Measurements from ENCODE around the gene CENPX.

Gene CENPX

GRCh38 chr17:82029990-82030469 is 7.4 kb upstream of the CENPX start:
- TF ChIP-seq ISL1 (CRISPR knock-in tag; IDR thresholded peaks at IDR 0.05) (no peak), CSDC2 (CRISPR knock-in tag; IDR thresholded peaks at IDR 0.05) (no peak), TOX (CRISPR knock-in tag; IDR thresholded peaks at IDR 0.05; ENCODE audit: borderline replicate concordance) (no peak), CSRNP3 (CRISPR knock-in tag; IDR thresholded peaks at IDR 0.05) (no peak), CREB5 (CRISPR knock-in tag; IDR thresholded peaks at IDR 0.05; ENCODE audit: low read depth) (no peak), ZNF70 (CRISPR knock-in tag; IDR thresholded peaks at IDR 0.05) (no peak), PPARA (CRISPR knock-in tag; IDR thresholded peaks at IDR 0.05; ENCODE audit: borderline replicate concordance) (no peak), BACH2 (CRISPR knock-in tag; IDR thresholded peaks at IDR 0.05; ENCODE audit: borderline replicate concordance) (no peak)
- ATAC-seq, result peak; percentile 20

- no peak for ATAC-seq
- TF ChIP-seq TOX (CRISPR knock-in tag; IDR thresholded peaks at IDR 0.05; ENCODE audit: borderline replicate concordance) (no peak), POU6F1 (CRISPR knock-in tag; IDR thresholded peaks at IDR 0.05; ENCODE audit: borderline replicate concordance, low read depth) (no peak), BACH2 (CRISPR knock-in tag; IDR thresholded peaks at IDR 0.05; ENCODE audit: borderline replicate concordance) (no peak), ZFP30 (CRISPR knock-in tag; IDR thresholded peaks at IDR 0.05) (no peak), ZNF565 (CRISPR knock-in tag; conservative IDR thresholded peaks at IDR 0.05; ENCODE audit: low read depth) (no peak), ZFP3 (CRISPR knock-in tag; IDR thresholded peaks at IDR 0.05) (no peak), PATZ1 (CRISPR knock-in tag; IDR thresholded peaks at IDR 0.05; ENCODE audit: borderline replicate concordance) (no peak), OSR1 (CRISPR knock-in tag; IDR thresholded peaks at IDR 0.05) (no peak), RARB (CRISPR knock-in tag; IDR thresholded peaks at IDR 0.05) (no peak), ESRRG (CRISPR knock-in tag; IDR thresholded peaks at IDR 0.05) (no peak), GLIS3 (CRISPR knock-in tag; IDR thresholded peaks at IDR 0.05) (no peak), TSHZ2 (CRISPR knock-in tag; IDR thresholded peaks at IDR 0.05) (no peak), PPARA (CRISPR knock-in tag; IDR thresholded peaks at IDR 0.05; ENCODE audit: borderline replicate concordance) (no peak), TCF4 (CRISPR knock-in tag; IDR thresholded peaks at IDR 0.05; ENCODE audit: borderline replicate concordance) (no peak), CSDC2 (CRISPR knock-in tag; IDR thresholded peaks at IDR 0.05) (no peak), ISL1 (CRISPR knock-in tag; IDR thresholded peaks at IDR 0.05) (no peak), SNAI2 (CRISPR knock-in tag; IDR thresholded peaks at IDR 0.05) (no peak), CSRNP3 (CRISPR knock-in tag; IDR thresholded peaks at IDR 0.05) (no peak), CREB5 (CRISPR knock-in tag; IDR thresholded peaks at IDR 0.05; ENCODE audit: low read depth) (no peak), ZNF8 (CRISPR knock-in tag; IDR thresholded peaks at IDR 0.05) (no peak)
Observed at GRCh38 chr17:82029391-82029790, 6.7 kb upstream of the CENPX start.
